Heart left ventricle (tissue), 13 donors: ENCODE data around the gene CIART.

Source experiments
- POLR2A ChIP-seq, 2 donors: fragments of 450-650 bp; IDR thresholded peaks; one replicate each; pipeline ENCODE4 v1.6.1; 2017; ENCODE audit warnings: antibody characterized with exemption in 2 of 2, mild to moderate bottlenecking in 2 of 2, moderate library complexity in 2 of 2
- TF ChIP-seq, protein P1 (sequence below), 12 donors: fragments of 200-600 bp; sonication (generic) in 4 of 12; IDR thresholded peaks; one replicate each; pipeline versions ENCODE4 v1.5.0 to v1.8.0; 2018 to 2022; ENCODE audit warnings: antibody characterized with exemption in 12 of 12, mild to moderate bottlenecking in 5 of 12
- donor health status: ischemic (EF 13 %, LVEDD 7.1; RV severe dilation, severe dysfunction).
- donor health status: DM: no; HTN: yes; CAD: no.
- donor health status: DM: no; HTN: no; CAD: no.
- donor health status: ischemic (EF 25% LVEDD 6.9; RV normal size, moderate dysfunction).
- donor health status: ischemic (EF 25% LVEDD 5.7; RV mildly dilated, moderate dysfunction).
- donor health status: ischemic (EF 35%, LVEDD 5.7; RV mildly dilated, moderate dysfunction).
- donor health status: nonischemic (EF 11% LVEDD 7.7; RV severe dilation, severe dysfunction).
- donor health status: DM: yes; HTN: yes; CAD: no.
- donor health status: PGD.
- donor health status: ischemic (EF 29% LVEDD 5.4; RV normal size, mild dysfunction).
- donor health status: nonischemic (EF 23%, LVEDD 6.1; RV moderate dilation, normal function).

DNA sequence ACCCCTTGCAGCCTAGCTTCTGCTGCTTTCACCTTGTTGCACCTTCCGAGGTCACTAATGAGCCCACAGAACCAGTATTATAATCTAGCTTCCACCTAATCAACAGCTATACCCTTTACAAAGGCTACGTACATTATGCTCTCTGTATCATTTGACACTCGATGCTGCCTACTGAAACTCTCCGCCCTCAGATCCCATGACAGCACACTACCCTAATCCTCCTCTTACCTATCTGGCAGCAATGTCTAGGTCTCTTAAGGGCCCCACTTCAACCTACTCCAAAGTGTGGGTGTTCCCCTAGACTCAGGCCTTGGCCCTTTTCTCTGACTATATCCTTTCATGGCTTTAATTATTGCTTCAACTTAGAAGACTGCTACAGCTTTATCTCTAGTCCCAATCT lies 6.5 kb downstream of the CIART start:
- TF ChIP-seq, protein P1, sequence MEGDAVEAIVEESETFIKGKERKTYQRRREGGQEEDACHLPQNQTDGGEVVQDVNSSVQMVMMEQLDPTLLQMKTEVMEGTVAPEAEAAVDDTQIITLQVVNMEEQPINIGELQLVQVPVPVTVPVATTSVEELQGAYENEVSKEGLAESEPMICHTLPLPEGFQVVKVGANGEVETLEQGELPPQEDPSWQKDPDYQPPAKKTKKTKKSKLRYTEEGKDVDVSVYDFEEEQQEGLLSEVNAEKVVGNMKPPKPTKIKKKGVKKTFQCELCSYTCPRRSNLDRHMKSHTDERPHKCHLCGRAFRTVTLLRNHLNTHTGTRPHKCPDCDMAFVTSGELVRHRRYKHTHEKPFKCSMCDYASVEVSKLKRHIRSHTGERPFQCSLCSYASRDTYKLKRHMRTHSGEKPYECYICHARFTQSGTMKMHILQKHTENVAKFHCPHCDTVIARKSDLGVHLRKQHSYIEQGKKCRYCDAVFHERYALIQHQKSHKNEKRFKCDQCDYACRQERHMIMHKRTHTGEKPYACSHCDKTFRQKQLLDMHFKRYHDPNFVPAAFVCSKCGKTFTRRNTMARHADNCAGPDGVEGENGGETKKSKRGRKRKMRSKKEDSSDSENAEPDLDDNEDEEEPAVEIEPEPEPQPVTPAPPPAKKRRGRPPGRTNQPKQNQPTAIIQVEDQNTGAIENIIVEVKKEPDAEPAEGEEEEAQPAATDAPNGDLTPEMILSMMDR (IDR thresholded peaks at IDR 0.05) = no peak
- no peak for TF ChIP-seq POLR2A (IDR thresholded peaks at IDR 0.05)
